Measurements from ENCODE around the gene GBP7.

GBP7 gene

DNA sequence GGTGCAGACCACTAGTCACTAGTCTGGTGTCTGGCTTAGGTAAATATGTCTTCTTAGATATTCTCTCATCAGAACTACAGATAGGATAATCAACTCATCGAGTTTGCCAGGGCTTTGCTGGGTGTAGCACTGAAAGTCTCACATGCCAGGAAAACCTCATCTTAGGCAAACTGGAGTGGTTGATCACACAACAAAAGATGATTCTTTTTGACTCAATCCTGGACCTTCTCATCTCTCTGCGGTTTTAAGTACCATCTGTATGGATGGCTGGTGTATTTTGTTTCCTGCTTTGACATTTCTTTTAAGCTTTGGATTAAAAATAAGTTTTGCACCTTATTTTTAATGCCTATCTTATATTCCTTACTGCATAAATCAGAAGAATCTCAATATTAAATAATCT lies 61.1 kb downstream of the GBP7 start:
- DNase-seq = no peak

DNA sequence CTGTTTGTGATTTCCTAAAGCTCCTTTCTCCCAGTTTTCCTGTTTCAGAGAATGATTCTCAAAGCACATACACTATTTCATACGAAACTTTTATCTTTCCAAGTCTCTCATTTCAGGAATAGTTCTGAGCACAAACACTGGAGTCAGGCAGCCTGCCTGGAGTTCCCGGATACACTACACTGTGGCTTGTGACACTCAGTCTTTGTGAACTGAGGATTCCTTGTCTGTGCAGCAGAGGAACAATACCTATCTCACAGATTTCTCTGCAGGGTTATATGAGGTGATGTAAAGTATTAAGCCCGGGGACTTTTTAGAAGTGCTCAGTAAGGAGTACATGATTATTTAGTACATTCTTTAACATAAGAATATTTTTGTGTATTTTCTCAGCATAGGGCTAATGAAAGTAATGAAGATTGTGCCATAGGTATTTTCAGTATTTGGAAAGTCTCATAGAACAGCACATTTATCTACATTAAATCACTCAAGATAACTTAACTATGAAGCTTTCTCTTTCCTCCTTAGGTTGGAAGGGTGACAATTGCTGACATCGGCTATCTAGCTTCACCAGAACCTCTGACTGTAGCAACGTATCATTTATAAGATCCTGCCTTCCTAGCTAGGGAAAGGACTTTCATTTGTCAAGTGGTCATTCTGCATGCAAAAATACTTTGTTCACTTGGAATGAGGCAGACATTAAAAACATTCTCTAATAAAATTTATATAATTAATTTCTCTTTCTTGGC lies 62.8 kb downstream of the GBP7 start:
- no peak for DNase-seq

DNA sequence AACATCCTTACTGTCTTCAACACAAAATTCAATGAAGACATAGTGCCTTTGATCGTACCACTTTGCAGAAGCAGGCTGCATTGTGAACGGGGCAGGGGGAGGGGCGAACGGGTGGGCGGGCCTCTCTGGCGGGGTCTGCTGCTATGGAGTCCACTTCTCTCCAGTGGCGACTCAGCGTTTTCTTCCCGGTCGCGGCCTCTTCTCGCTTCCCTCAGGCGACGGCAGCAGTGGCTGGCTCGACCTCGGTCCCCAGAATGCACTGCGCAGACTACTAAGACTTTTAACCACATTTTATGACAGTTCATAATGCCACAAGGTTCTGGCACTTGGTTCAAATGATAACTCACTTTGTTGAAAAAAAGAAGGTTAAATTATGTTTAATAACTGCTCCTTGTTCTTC lies 71.1 kb downstream of the GBP7 start:
- no peak for DNase-seq

DNA sequence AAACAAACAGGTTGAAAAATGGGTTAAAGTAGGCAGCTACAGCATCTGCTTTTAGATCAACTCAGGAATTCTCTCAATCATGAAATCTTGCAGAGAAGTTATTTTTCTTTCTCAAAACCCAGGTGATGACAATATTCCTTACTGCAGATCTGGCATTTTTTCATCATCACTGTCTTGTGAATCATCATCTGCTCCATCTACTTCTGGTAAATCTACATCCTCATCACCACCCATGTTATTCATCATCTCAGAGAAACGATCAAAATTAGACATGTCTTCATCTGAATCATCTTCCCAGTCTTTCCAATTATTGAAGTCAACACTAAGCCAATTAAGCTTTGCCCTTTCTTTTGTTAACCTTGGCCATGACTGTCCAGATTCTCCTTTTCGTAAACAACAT lies 71.7 kb downstream of the GBP7 start:
- DNase-seq = no peak

DNA sequence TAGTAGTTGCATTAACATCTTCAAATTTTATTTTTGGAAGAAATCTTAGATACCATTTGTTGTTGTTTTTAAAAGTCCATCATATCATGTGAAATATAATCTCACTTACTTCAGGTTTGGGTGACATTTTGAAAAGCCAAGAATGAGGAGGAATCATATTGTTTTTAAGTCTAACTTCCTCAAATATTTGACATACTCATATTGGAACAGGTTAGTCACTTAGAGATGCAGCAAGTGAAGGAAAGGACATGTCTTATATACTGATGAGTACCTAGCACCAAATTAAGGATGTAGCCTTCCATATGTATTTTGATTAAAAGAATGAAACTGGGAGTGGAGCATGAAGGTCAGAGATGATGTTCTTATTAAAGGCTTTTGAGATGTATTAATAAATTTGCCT lies 73.8 kb downstream of the GBP7 start:
- DNase-seq = no peak

DNA sequence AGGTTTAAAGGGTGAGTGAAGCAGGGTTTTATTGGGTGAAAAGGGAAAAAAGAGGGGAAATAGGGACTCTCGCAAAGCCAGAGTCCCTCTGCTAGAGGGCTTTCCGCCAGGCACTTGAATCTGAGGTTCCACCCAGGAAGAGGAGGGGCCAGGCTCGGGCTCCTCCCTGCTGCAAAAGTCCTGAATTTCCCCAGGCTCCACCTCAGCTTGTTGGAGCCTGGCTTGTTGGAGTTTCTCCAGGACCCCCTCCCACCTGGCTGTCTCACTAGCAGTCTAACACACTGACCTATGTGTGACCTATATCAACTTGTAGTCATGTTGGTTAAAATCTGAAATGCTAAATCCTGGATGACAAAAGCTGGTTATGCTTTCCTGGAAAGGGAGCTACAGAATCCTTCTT lies 75.4 kb downstream of the GBP7 start:
- DNase-seq = no peak

DNA sequence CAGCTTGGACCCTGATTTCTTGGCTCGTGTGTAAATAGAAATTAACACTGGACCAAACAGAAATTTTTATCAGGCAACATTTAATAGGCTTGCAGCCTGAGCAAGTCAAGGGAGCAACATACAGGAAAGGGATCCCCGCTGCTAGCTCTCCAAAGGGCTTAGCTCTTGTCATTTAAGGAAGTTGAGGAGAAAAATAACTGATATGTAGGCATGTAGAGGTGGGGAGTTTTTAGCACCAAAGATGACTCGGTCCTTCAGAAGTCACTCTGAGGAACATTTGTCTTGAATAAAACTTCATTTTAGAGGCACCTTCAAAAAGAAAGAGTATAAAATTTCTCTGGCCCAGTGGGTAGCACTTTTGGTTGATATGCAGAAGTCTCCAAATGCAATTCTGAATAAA lies 76.9 kb downstream of the GBP7 start:
- DNase-seq = no peak

DNA sequence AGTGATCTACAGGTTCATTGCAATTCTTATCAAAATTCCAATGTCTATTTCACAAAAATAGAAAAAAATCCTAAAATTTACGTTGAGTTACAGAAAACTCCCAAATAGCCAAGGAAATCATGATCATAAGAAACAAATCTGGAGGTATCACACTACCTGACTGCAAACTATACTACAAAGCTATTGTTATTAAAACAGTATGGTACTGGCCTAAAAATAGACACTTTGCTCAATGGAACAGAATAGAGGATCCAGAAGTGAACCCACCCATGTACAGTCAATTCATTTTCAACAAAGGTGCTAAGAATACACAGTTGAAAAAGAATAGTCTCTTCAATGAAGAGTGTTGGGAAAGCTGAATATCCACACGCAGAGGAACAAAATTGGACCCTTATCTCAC lies 80.1 kb downstream of the GBP7 start:
- no peak for DNase-seq

DNA sequence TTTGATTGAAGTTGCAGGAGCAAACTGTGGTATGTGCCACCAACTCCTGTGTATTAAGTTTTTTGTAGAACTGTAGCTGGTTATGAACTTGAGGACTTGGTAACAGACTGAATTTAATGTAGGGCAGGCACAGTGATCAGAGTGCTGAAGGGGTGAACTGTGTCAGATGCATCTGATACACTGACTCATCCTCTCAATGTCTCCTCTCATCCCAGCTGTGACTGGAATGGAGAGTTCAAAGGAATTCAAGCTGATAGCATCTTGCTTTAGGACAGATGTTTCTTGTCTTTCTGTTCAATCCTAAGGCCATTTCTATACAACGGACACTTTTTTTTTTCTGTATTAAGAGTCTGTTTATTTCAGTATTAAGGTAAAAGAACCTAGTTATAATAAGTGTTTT lies 85.8 kb downstream of the GBP7 start:
- DNase-seq = no peak

DNA sequence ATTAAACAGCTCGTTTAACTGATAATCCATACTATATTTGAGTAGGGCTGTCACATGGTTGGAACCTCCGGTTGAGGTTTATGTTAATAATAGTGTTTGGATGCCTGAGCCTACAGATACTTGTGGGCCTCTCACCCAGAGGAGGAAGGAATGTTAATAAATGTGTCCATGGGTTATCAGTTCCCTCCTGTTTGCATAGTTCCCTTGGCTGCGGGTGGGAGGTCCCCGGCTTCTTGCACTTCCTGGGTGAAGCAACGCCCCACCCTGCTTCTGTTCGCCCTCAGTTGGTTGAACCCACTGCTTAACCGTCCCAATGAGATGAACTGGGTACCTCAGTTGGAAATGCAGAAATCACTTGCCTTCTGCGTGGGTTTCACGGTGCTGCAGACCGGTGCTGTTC lies 87.2 kb downstream of the GBP7 start:
- no peak for DNase-seq

DNA sequence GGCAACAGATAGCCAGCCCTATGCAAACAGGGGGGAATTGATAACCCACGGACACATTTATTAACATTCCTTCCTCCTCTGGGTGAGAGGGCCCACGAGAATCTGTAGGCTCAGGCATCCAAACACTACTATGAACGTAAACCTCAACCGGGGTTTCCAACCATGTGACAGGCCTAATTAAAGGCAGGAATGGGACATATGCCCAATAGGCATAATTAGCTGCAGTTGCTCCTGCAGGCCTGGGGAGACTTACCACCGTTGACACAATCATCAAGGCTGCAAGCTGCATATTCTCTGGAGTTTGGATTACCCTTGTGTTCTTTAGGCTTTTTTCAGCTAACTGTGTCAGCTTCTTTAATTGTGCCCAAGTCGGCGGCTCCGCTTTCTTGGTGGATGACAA lies 88.6 kb downstream of the GBP7 start:
- DNase-seq = no peak

DNA sequence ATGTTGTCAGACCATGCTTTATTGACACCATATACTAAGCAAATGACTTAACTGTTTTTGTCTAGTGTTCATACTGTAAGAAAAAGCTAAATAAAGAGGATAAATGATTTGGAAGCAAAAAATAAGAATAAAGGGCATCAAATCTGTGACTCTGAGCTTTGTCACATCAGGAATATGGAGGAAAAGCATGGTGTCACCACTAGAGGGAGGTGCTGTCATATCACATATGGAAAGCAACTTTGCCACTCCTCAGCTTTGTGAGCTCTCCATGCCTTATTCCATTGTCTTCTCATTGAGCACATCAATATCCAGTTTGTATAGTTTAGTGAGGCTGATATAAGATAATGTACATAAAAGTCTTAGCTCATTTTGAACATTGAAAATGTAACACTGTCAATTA lies 90.0 kb downstream of the GBP7 start:
- DNase-seq = no peak

All from GOT3 (cell line).